Measurements from ENCODE around the gene RCOR2.

Gene RCOR2

DNA sequence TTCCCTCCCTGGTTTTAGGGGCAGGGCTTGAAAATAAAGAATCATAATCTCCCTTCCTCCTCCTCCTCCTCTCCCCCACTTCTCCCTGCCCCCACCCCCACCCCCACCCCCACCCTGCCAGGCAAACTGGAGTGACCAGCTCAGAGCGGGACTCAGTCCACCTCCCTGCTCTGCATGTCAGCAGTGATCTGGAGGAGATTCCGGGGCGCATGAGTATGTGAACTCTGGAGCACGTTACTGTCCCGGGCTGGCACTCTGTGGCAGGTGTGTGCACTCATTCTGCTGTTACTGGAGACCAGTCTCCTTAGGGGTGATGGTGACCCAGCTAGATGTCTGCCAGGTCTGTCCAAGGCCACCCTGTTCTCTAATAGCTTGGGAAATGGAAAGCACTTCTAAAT, 44.2 kb downstream of the RCOR2 start:
- no peak overlapping the region for H3K4me3 ChIP-seq (replicated peaks in 1 of 2; ENCODE audit: low read depth in 2 of 2, low read length in 2 of 2)
- no peak for DNase-seq (ENCODE audit: low read depth in 2 of 2)

DNA sequence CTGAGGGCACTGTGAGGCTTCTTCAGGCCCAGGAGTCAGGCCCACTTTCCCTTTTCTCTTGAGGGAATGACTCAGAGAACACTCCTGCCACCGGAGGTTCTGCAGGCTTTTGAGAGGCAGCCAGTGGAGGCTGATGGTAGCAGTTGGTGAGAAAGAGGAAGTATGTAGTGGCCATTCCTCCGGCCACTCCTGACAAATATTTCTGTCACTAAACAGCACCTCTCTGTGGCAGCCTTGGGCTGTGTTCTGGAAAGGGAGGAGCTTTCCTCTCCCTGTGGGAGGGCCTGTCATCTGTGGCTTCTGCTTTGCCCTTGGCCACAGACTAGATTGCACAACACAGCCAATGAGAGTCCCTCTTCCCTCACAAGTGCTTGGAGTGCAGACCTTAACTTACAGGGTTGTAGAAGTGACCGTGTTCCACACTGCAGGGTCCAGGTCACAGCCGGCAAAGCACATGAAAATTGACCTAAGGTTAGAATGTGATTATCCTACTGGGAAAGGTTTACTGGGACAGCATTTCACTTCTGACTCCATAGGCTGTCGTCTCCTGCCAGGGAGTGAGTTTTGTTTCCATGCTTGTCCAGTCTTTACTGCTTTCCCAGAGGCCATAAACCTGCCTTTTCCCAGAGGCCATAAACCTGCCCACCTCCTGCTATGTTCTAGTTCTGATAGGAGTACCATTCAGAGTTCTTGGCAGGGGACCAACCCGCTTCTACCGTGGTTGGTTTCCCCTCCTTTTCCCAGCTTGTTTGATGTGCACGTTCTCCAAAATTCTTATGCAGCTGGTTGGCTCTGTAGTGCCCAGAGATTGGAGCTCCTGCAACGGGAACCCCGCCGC, 44.8 kb downstream of the RCOR2 start:
- TF ChIP-seq, protein P1, sequence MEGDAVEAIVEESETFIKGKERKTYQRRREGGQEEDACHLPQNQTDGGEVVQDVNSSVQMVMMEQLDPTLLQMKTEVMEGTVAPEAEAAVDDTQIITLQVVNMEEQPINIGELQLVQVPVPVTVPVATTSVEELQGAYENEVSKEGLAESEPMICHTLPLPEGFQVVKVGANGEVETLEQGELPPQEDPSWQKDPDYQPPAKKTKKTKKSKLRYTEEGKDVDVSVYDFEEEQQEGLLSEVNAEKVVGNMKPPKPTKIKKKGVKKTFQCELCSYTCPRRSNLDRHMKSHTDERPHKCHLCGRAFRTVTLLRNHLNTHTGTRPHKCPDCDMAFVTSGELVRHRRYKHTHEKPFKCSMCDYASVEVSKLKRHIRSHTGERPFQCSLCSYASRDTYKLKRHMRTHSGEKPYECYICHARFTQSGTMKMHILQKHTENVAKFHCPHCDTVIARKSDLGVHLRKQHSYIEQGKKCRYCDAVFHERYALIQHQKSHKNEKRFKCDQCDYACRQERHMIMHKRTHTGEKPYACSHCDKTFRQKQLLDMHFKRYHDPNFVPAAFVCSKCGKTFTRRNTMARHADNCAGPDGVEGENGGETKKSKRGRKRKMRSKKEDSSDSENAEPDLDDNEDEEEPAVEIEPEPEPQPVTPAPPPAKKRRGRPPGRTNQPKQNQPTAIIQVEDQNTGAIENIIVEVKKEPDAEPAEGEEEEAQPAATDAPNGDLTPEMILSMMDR (IDR thresholded peaks at IDR 0.05; ENCODE audit: low read depth, low read length): peak; percentile 39
- no peak overlapping the region for H3K4me3 ChIP-seq (replicated peaks in 1 of 2; ENCODE audit: low read depth in 2 of 2, low read length in 2 of 2)
- peak; percentile 90 to 96 for DNase-seq (ENCODE audit: low read depth in 2 of 2)

More for the DNA sequence above, 44.2 kb downstream of the RCOR2 start:
- TF ChIP-seq, protein P1 (IDR thresholded peaks at IDR 0.05; ENCODE audit: low read depth, low read length): no peak

DNA sequence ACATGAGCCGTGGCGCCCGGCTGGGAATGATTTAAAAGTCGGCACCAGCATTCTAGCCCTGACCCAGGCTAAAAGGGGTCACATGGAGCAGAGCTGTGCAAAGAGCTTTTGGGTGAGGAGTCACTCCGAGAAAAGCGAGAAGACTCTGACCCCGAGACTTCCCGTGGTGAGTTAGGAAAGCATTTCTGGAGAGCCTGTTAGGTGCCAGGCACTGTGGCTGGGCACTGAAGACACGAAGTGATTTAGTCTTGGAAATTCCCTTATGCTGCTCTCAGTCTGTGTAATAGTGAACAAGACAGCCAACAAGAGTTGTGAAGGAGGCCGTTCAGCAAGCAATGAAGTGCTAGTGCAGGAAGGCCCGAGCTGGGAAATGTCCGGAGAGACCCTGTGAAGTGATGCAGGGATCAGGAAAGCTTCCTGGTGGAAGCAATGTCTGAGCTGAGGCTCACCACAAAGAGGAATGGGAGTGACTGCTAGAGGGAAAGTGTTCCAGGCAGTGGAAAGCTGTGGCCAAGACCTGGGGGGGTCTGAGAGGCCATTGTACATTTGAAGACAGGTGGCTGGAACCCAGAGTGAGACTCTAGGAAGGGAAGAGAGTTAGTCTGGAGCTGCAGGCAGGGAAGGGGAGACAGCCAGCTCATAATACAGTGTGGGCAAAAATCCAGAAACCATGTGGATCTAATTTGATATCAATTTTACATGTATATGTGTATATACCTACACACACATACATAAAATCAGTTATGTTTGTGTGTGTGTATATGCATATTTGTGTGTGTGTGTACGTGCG, 46.4 kb downstream of the RCOR2 start:
- no peak overlapping the region for H3K4me3 ChIP-seq (replicated peaks in 1 of 2; ENCODE audit: low read depth in 2 of 2, low read length in 2 of 2)
- TF ChIP-seq, protein P1 (IDR thresholded peaks at IDR 0.05; ENCODE audit: low read depth, low read length): no peak
- no peak for DNase-seq (ENCODE audit: low read depth in 2 of 2)

DNA sequence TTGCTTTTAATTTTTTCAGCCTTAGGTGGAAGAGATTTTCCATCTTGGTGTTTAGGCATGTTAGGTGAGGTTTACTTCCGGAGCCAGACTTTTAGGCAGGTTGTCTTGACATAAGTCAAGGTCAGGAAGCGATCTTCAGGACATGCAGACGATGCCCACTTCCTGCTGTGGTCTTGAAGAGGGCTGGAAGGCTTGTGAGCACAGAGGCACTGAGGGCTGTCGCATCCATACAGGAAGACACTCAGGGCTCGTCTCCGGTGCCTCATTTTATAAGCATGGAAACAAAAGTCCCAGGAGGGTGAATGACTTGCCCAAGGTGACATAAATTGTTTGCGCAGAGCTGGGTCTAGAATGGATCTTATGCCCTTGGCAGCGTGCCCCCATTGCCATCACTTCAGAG, 47.3 kb downstream of the RCOR2 start:
- H3K4me3 ChIP-seq (replicated peaks in 1 of 2; ENCODE audit: low read depth in 2 of 2, low read length in 2 of 2): no peak overlapping the region
- DNase-seq (ENCODE audit: low read depth in 2 of 2): no peak
- TF ChIP-seq, protein P1 (IDR thresholded peaks at IDR 0.05; ENCODE audit: low read depth, low read length): no peak

DNA sequence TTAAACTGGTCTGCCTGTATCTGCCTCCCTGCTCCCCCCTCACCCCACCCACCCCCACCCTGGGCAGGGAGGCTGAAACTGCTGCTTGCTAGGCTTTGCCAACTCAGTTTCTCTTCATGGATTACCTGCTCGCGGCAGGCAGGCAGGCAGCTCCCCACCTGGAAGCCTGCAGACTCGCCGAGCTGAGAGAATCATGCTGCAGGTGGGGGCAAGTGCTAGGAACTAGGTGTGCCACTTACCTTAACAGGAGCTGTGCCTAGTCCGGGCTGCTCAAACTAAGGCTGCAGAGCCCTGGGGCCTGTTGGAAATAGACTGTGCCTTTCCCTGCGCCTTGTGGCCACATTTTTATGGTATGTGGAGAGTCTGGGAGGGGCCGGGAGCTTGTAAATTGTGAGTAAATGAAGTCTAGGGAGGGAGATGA, 47.8 kb downstream of the RCOR2 start:
- TF ChIP-seq, protein P1 (IDR thresholded peaks at IDR 0.05; ENCODE audit: low read depth, low read length): no peak
- no peak for DNase-seq (ENCODE audit: low read depth in 2 of 2)
- H3K4me3 ChIP-seq (replicated peaks in 1 of 2; ENCODE audit: low read depth in 2 of 2, low read length in 2 of 2): no peak overlapping the region

DNA sequence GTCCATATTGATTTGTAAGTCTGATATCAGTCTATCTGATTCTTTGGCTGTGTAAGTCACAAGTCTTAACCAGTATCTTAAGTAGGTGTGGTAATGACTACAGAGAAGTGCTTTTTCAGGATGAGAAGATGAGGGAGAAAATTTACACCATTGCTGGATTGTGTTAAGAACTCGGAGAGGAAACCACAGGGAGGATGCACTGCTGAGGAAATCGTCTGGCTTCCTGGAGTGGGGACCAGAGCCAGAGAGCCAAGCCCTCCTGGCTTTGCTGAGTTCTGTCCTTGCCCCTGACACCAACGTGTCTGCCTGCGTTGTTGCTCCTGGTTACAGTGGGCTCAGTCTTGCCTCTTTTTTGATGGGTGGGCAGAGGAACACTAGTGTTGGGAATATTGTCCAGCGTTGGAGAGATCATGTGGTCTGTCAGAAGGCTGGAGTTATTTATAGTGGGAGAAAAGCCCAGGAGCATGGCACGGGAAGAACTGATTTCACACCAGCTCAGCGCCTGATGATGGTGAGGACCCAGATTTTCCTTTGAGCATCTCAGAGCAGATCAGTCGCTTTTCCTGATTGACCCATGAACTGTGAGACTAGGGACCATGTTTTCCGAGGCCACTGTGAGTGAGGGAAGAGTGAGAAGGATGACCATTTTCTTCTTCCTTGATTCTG, 48.4 kb downstream of the RCOR2 start:
- no peak overlapping the region for H3K4me3 ChIP-seq (replicated peaks in 1 of 2; ENCODE audit: low read depth in 2 of 2, low read length in 2 of 2)
- no peak for DNase-seq (ENCODE audit: low read depth in 2 of 2)
- TF ChIP-seq, protein P1 (IDR thresholded peaks at IDR 0.05; ENCODE audit: low read depth, low read length): no peak
